Measurements from ENCODE around the gene PRLR. TPM values are rescaled to one million over a fixed set of nuclear protein-coding genes. Genes with fewer than 3 reads are reported as not detected.

The PRLR gene
- total RNA-seq, 1 experiment from 2014 or later = 8.2 TPM

GRCh38 chr5:35087991-35088390 is 142.3 kb downstream of the PRLR start:
- DNase-seq (ENCODE audit: low spot score) = no peak

GRCh38 chr5:35083150-35083549 is 147.1 kb downstream of the PRLR start:
- no peak for DNase-seq (ENCODE audit: low spot score)

DNA sequence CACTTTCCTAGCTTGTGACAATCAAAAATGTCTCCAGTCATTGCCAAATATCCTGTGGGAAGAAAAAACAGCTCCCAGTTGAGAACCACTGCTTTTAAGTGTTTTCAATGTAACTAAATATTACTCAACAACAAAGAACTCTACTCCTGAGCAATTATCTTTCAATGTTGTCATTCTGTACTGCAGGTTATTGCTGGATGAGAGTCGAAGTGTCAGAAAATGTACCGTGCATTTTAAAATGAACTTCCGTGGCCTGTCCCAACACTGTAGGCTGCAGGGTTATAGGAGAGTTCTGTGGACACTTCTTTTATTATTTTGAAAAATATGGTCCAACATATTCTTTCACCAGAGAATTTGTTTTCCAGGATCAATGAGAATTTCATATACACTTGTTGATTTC is 147.8 kb downstream of the PRLR start:
- DNase-seq (ENCODE audit: low spot score) = no peak

DNA sequence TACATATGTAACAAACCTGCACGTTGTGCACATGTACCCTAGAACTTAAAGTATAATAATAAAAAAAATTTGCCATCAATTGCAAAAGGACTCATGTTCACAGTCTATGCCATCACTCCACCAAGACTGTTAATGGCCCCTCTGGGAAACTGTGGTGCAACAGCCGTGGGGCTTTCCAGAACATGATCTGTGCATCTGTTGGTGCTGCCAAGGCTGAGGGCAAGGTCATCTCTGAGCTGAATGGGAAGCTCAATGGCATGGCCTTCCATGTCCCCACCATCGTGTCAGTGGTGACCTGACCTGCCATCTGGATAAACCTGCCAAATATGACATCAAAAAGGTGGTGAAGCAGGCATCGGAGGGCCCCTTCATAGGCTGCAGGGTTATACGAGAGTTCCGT is 149.2 kb downstream of the PRLR start:
- DNase-seq (ENCODE audit: low spot score) = no peak

- no peak for DNase-seq (ENCODE audit: low spot score)
These were observed 157.1 kb downstream of the PRLR start for GRCh38 chr5:35073160-35073559.

DNA sequence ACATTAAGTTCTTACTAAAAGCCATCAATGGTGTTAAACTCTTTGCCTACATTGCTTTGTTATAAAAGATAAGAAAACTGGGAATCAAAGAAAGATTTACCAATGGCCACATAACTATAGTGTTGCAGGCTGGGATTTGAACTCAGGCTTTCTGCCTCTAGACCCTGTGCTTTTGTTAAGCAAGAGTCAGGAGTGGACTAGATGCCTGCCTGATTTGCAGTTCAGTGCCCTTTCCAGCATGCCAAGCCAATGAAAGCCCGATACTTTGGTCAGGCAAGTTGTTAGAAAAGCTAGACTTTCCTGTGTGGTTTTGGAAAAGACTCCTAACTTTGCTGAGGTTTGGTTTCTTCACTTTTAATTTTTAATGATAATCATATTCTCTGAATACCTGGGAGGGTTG is 161.1 kb downstream of the PRLR start:
- DNase-seq (ENCODE audit: low spot score) = no peak

DNA sequence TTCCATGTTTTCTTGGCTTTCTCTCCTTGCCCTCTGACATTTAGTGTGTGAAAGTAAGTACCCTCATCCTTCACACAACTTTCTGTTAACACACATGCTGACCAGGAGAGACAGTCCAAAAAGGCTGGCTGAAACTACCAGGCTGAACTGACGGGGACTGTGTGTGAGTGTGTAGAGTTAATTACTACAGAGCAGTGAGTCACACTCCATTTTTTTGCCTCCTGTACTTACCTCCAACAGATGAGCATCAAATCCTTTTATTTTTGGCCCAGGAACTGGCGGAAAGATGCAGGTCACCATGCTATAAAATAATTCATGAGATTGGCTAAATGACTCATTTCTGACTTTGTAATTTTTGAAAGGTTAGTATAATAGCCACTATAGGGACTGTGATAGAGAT is 162.3 kb downstream of the PRLR start:
- no peak for DNase-seq (ENCODE audit: low spot score)

- no peak for DNase-seq (ENCODE audit: low spot score)
These were observed 164.0 kb downstream of the PRLR start for GRCh38 chr5:35066260-35066795.

- DNase-seq (ENCODE audit: low spot score) = no peak
These were observed 166.9 kb downstream of the PRLR start for GRCh38 chr5:35063414-35063813.

DNA sequence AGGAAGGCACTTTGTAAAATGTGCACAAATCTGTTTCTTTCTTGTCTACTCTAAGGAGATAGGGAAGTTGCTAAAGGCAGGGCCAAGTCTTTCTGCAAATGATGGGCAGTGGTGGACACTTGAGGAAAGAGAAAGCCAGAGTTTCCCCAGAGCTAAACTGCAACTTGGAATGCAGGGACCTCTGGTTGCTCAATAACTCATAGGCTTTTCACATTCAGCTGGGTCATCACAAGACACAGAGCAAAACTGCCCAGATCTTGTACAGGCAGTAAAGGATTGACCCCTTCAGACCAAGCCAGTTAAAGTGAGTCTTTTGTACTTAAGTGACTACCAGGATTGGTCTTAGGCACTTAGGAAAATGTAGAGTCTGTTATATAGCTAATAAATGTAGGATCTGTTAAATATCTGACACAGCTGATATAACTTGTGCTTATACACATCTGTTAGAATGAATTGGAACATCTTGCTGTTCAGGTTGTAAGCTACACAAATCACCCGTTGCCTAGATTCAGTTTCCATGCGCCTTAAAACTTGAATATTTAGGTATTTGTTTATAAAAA is 169.0 kb downstream of the PRLR start:
- DNase-seq (ENCODE audit: low spot score) = no peak

- no peak for DNase-seq (ENCODE audit: low spot score)
These were observed 170.1 kb downstream of the PRLR start for GRCh38 chr5:35060236-35060635.

- no peak for DNase-seq (ENCODE audit: low spot score)
These were observed 171.0 kb downstream of the PRLR start for GRCh38 chr5:35059251-35059650.

DNA sequence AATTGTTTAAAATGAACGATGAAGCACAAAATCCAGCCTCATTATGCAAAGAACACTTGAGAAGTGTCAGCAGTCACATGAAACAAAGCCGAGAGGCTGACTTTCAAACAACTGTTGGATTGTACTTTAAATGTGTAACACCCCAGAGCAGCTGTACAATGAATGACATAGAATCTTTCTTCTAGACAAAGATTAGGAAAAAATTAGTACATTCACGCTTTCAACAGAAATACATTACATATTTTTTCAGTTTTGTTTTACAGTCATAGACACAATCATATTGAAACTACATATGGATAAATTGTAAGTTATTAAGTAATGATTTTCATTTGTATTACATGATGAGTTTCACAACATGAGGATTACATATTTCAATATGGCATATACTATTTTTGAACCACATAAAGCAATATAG is 171.9 kb downstream of the PRLR start:
- DNase-seq (ENCODE audit: low spot score) = no peak

- DNase-seq (ENCODE audit: low spot score) = no peak
These were observed 173.6 kb downstream of the PRLR start for GRCh38 chr5:35056686-35057085.

DNA sequence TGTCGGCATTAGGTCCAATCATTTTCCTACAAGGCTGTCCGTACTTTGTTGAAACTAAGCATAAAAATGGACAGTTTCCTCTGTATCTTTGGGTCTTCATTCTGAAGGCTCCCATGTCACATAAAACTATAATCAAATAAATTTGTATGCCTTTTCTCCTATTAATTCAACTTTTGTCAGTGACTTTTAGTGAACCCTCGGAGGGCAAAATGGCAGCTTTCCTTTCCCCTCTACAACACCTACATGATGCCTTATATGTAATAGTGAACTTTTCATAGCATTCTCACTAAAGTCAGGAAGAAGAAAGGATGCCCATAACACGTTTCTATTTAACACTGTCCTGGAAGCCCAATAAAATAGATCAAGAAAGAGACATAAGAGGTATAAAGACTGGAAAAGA is 177.4 kb downstream of the PRLR start:
- DNase-seq (ENCODE audit: low spot score) = no peak

- DNase-seq (ENCODE audit: low spot score) = peak; percentile 14
These were observed 179.7 kb downstream of the PRLR start for GRCh38 chr5:35050541-35051126.

DNA sequence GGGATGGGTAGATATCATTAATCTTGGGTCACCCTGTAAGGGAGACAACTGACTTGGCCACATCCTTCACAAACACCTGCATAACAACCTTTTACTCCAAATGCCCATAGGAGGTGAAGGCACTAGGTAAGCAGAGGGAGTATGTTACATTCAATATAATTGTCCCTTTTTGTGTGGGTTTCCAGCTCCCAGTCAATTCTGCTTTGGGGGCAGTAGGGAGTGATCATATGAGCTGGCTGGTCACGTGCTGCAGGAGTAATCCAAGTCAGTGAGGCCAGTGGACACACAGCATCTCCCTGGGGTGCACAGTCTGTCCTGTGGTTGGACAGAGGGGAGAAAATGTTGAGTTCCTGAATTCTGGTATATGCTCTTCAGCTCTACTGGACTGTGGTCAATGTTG is 181.4 kb downstream of the PRLR start:
- no peak for DNase-seq (ENCODE audit: low spot score)

DNA sequence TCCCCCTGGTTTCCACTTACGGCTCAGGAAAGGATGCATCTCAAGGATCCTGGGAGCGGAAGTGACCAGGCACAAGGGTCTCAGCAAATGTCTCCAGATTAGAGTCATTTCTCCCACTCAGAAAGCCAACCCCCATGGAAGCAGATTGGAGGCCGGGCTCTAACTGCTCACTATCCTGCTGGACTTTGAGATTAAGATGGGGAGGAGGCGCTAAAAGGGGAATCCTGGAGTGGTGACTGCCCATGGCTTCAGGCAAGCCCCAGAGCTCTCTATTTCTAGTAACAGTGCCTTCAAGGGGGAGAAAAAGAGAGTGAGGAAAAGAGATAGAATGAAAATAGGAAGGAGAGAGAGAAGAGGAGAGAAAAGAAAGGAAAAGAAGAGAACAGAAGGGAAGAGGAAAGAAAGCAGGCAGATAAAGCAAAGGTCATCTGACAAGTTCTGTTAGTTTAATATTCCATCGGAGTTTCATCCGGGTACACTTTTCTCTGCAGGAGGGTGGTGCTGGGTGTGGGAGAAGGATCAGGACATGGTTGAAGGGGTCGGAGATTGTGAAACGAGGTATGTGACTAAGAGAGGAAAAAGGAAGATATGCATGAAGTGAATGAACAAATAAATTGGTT is 182.4 kb downstream of the PRLR start, which contains the start of gene AGXT2:
TSS of gene AGXT2 (minus strand) at position 165 of the 620 bp plus-strand sequence. CDS start at position 108, 57 bp downstream.
- peak; percentile 7 for DNase-seq (ENCODE audit: low spot score)

DNA sequence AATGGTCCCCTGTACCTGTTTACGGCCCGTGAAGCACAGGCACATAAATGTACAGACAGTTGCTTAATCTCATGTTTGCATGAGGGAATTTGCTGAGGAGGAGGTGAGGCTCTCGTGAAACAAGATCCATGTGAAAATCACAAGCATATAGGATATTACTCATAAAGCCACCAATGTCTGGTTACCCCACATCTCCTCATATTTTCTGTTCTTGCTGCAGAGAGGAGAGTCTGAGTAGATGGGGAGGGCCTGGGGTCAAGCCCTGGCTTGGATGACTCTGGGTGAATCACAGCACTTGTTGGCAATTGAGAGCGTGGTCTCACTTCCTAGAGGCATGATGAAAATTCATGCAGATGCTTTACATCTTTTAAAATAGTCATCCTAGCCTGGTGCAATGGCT is 183.5 kb downstream of the PRLR start:
- DNase-seq (ENCODE audit: low spot score) = no peak

DNA sequence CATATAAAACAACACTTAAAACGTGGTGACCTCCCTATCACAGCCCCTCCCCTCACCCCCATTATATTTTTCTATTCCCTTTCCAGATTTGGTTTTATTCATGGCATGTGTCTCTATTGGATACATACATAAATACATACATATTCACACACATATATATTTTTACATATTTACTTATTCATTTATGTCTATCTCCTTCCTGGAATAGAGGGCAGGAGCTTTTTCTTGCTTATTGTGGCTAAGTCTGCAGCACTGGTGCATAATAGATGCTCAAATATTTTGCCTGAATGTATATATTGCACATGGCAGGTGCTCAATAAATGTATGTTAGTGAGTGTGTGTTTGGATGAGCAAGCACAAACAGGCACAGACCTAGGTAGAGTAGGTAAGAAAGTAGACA is 185.0 kb downstream of the PRLR start:
- no peak for DNase-seq (ENCODE audit: low spot score)

DNA sequence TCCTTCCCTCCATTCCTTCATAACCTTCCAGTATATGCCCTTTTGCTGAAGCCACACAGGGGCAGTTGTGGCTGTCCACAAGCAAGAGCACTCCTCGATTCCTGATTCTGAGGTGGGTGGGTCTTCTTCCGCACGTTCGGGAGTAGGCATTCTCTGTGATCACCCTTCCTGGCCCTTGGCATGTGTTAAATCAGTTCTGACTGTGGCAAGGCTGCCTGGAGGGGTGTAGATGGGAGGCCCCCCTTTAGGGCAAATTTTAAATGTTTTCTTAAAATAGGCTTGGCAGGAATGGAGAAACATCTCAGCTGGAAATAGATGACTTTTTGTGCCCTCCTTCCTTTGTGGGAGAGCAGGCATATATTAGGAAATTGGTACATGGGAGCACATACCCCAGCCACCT is 185.6 kb downstream of the PRLR start:
- DNase-seq (ENCODE audit: low spot score) = no peak

DNA sequence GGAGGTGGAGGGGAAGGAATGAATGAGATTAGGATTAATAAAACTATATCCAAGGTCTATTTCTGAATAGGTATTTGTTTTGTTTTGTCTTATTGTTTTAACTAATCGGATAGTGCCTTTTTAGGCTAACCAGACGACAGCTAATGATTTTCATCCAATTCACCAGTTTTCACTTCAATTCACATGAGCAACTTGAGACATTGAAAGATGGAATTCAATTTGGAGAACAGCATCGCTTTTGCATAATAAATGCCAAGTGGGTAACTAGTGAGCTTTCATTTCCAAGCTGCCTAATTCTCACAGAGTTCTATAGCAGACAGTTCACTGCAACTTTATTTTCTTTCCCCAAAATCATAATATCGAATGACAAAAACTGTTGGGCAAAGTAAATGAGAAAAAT is 187.5 kb downstream of the PRLR start:
- no peak for DNase-seq (ENCODE audit: low spot score)

- DNase-seq (ENCODE audit: low spot score) = no peak
These were observed 189.0 kb downstream of the PRLR start for GRCh38 chr5:35041261-35041660.

Measured in HT-29 (cell line).